HEK293 (cell line): ENCODE measurements around the gene PTPRA.

Experiments used
- CTCF ChIA-PET: fragments of 350-600 bp; formaldehyde crosslinking; extraction: SDS; loops from one replicate; lab custom pipeline; 2021; ENCODE audit warnings: antibody characterized with exemption; lab: Yijun Ruan, JAX
- POLR2A ChIA-PET: fragments of 300-600 bp; formaldehyde crosslinking; extraction: SDS; loops from one replicate; lab custom pipeline; 2020; ENCODE audit warnings: antibody characterized with exemption, inconsistent platforms; lab: Yijun Ruan, JAX
- H3K27ac ChIP-seq: fragments of 200-500 bp; sonication (Bioruptor generic); 2 replicates; pipeline ENCODE4 v1.5.1; 2014; ENCODE audit warnings: low read depth, low read length, control low read depth, inconsistent platforms; ENCODE audit errors: extremely low read depth
- H3K36me3 ChIP-seq, 2 experiments: fragments of 200-500 bp in 1 of 2; sonication (Bioruptor generic) in 1 of 2; 1 replicate in 1 of 2; 2 replicates in 1 of 2; pipeline ENCODE4 v1.5.1; 2014 to 2017; ENCODE audit warnings: inconsistent platforms in 2 of 2, low read length in 2 of 2; ENCODE audit not compliant: control insufficient read depth in 2 of 2, insufficient read depth in 1 of 2
- H3K4me1 ChIP-seq: fragments of 200-500 bp; sonication (Bioruptor generic); 2 replicates; pipeline ENCODE4 v1.5.1; 2014; ENCODE audit warnings: mild to moderate bottlenecking, low read length, inconsistent platforms; ENCODE audit not compliant: control insufficient read depth, insufficient read depth
- H3K4me3 ChIP-seq: 2 replicates; pipeline ENCODE4 v1.5.1; 2011; ENCODE audit warnings: low read depth, mild to moderate bottlenecking, control low read depth, low read length, moderate library complexity
- H3K9me3 ChIP-seq: fragments of 200-500 bp; sonication (Bioruptor generic); 2 replicates; pipeline ENCODE4 v1.5.1; 2014; ENCODE audit warnings: low read depth, low read length, inconsistent platforms; ENCODE audit not compliant: control insufficient read depth, insufficient read depth
- FEZF1 ChIP-seq: fragments of 450-650 bp; formaldehyde crosslinking; IDR thresholded peaks from 2 replicates; pipeline ENCODE4 v1.5.1; 2016; ENCODE audit warnings: missing biosample characterization, missing genetic modification characterization
- KLF17 ChIP-seq: fragments of 450-650 bp; formaldehyde crosslinking; IDR thresholded peaks from 2 replicates; pipeline ENCODE4 v1.5.1; 2016; ENCODE audit warnings: missing biosample characterization, missing genetic modification characterization
- MZF1 ChIP-seq: fragments of 450-650 bp; formaldehyde crosslinking; IDR thresholded peaks from 2 replicates; pipeline ENCODE4 v1.5.1; 2017; ENCODE audit warnings: missing biosample characterization, missing genetic modification characterization, borderline replicate concordance
- PRDM10 ChIP-seq: fragments of 450-650 bp; formaldehyde crosslinking; IDR thresholded peaks from 2 replicates; pipeline ENCODE4 v1.5.1; 2016; ENCODE audit warnings: missing biosample characterization, missing genetic modification characterization
- TRIM28 ChIP-seq: IDR thresholded peaks from 2 replicates; pipeline ENCODE4 v1.6.1; 2011; ENCODE audit warnings: low read length, control low read depth, borderline replicate concordance
- WT1 ChIP-seq: fragments of 450-650 bp; formaldehyde crosslinking; IDR thresholded peaks from 2 replicates; pipeline ENCODE4 v1.5.1; 2016; ENCODE audit warnings: missing biosample characterization, missing genetic modification characterization
- ZFP69B ChIP-seq: fragments of 450-650 bp; formaldehyde crosslinking; IDR thresholded peaks from 2 replicates; pipeline ENCODE4 v1.5.1; 2016; ENCODE audit warnings: missing biosample characterization, missing genetic modification characterization
- ZNF138 ChIP-seq: fragments of 450-650 bp; formaldehyde crosslinking; IDR thresholded peaks from 2 replicates; pipeline ENCODE4 v1.5.1; 2016; ENCODE audit warnings: missing biosample characterization, missing genetic modification characterization, borderline replicate concordance
- ZNF274 ChIP-seq, 2 experiments: fragments of 200-500 bp in 1 of 2; fragments of 450-650 bp in 1 of 2; sonication (Bioruptor generic) in 1 of 2; formaldehyde crosslinking in 1 of 2; IDR thresholded peaks; 2 replicates each; pipeline versions ENCODE4 v1.5.1 to v1.6.1; 2014 to 2016; ENCODE audit warnings: borderline replicate concordance in 1 of 2, inconsistent platforms in 1 of 2, low read length in 1 of 2, missing biosample characterization in 1 of 2, missing genetic modification characterization in 1 of 2
- ZNF350 ChIP-seq: fragments of 450-650 bp; formaldehyde crosslinking; IDR thresholded peaks from 2 replicates; pipeline ENCODE4 v1.5.0; 2017; ENCODE audit warnings: missing biosample characterization, mild to moderate bottlenecking, missing genetic modification characterization
- ZNF501 ChIP-seq: fragments of 450-650 bp; formaldehyde crosslinking; IDR thresholded peaks from 2 replicates; pipeline ENCODE4 v1.5.1; 2016; ENCODE audit warnings: missing biosample characterization, missing genetic modification characterization
- ZNF530 ChIP-seq: fragments of 450-650 bp; formaldehyde crosslinking; IDR thresholded peaks from 2 replicates; pipeline ENCODE4 v1.5.1; 2016; ENCODE audit warnings: low read depth, missing biosample characterization, missing genetic modification characterization
- ZNF555 ChIP-seq: fragments of 450-650 bp; formaldehyde crosslinking; conservative IDR thresholded peaks from 2 replicates; pipeline ENCODE4 v1.5.1; 2017; ENCODE audit warnings: missing biosample characterization, mild to moderate bottlenecking, missing genetic modification characterization, inconsistent platforms
- ZSCAN5A ChIP-seq: fragments of 450-650 bp; formaldehyde crosslinking; IDR thresholded peaks from 2 replicates; pipeline ENCODE4 v1.5.1; 2016; ENCODE audit warnings: missing biosample characterization, missing genetic modification characterization

Gene PTPRA

GRCh38 chr20:2833761-2834160, 39.5 kb upstream of the PTPRA start (continued):
- TF ChIP-seq ZSCAN5A (tag by site-specific recombination): no peak
- TF ChIP-seq KLF17 (tag by site-specific recombination): no peak
- no peak for TF ChIP-seq MZF1 (tag by site-specific recombination)
- no peak for TF ChIP-seq TRIM28

GRCh38 chr20:2834401-2835110, 38.7 kb upstream of the PTPRA start:
- Histone ChIP-seq H3K4me1 (no peaks in the 10 kb centered on the region), H3K9me3 (no peaks in the 10 kb centered on the region), H3K4me3 (no peak overlapping the region), H3K36me3 (peaks cover 9 to 53% of the 10 kb centered on the region in 2 experiments; a peak in 2 of 3 replicates), H3K27ac (no peak overlapping the region)
- ChIA-PET CTCF (interaction anchor here (0.6 to 2.4 kb wide), 4 partner anchors 16 to 180 kb away, joined by 3 to 10 read pairs (median 4); no protein-coding TSS in a partner anchor), POLR2A (interaction anchor here (0.5 kb wide), 1 partner anchor 100 kb away, joined by 3 read pairs; no protein-coding TSS in a partner anchor)
- TF ChIP-seq ZNF274 (IDR thresholded peaks at IDR 0.05; ENCODE audit: low read length) (no peak), ZNF274 (tag by site-specific recombination; IDR thresholded peaks at IDR 0.05; ENCODE audit: borderline replicate concordance) (no peak), TRIM28 (no peak), ZNF530 (no peak), ZFP69B (tag by site-specific recombination) (no peak), FEZF1 (tag by site-specific recombination) (no peak), ZNF350 (tag by site-specific recombination) (no peak), PRDM10 (tag by site-specific recombination) (no peak), WT1 (tag by site-specific recombination) (no peak), ZNF501 (tag by site-specific recombination) (no peak), ZNF138 (no peak)

GRCh38 chr20:2835331-2835796, 37.9 kb upstream of the PTPRA start:
- peaks cover 4% of the 10 kb centered on the region; the same call in 1 of the 2 replicates for H3K4me1 ChIP-seq
- no peak overlapping the region for H3K27ac ChIP-seq
- H3K36me3 ChIP-seq: peaks cover 9 to 55% of the 10 kb centered on the region in 2 experiments; a peak in 2 of 3 replicates
- TF ChIP-seq ZNF555 (tag by site-specific recombination): no peak
- no peaks in the 10 kb centered on the region for H3K9me3 ChIP-seq
- ChIA-PET POLR2A (interaction anchor here (1.4 kb wide), 1 partner anchor 13 kb away, joined by 3 read pairs; no protein-coding TSS in a partner anchor), CTCF (no interaction called here)
- no peak overlapping the region for H3K4me3 ChIP-seq
